HFFc6 (cell line): ENCODE data around the gene TMEM41A. TPM values are rescaled to one million over a fixed set of nuclear protein-coding genes. Genes with fewer than 3 reads are reported as not detected.

Source experiments
- DNase-seq: peaks from one replicate; pipeline ENCODE4 v3.0.0-alpha.2; 2018
- H3K27ac Mint-ChIP-seq: 2 replicates; pipeline ENCODE4 v1.8.0; 2020; ENCODE audit warnings: mild to moderate bottlenecking, mixed read lengths
- H3K27me3 Mint-ChIP-seq: 2 replicates; pipeline ENCODE4 v1.8.0; 2021; ENCODE audit warnings: mild to moderate bottlenecking, moderate library complexity, mixed read lengths; ENCODE audit not compliant: insufficient read depth
- H3K36me3 Mint-ChIP-seq: 2 replicates; pipeline ENCODE4 v1.8.0; 2021; ENCODE audit warnings: low read depth, mixed read lengths
- H3K4me1 Mint-ChIP-seq: 2 replicates; pipeline ENCODE4 v1.8.0; 2020; ENCODE audit warnings: low read depth, mixed read lengths
- H3K4me3 Mint-ChIP-seq: 2 replicates; pipeline ENCODE4 v1.8.0; 2020; ENCODE audit warnings: mild to moderate bottlenecking, moderate library complexity, mixed read lengths
- H3K9me3 Mint-ChIP-seq: 2 replicates; pipeline ENCODE4 v1.8.0; 2020; ENCODE audit warnings: mild to moderate bottlenecking, mixed read lengths
- CTCF ChIP-seq: fragments of 200-600 bp; sonication (generic); IDR thresholded peaks from 2 replicates; pipeline ENCODE4 v1.5.0; 2021; ENCODE audit warnings: antibody characterized with exemption, mild to moderate bottlenecking
- total RNA-seq, 6 experiments: library from RNA; stranded (reverse); fragmentation: NEBNext Ultra II Directional; extraction: Animal tissue kit (Norgen Biotek cat#: 25700); gene quantifications; 2 replicates in 1 of 6; 3 replicates in 5 of 6; pipeline ENCODE4 v1.2.3, GENCODE V29; 2021

The TMEM41A gene
- total RNA-seq, 6 experiments from 2014 or later: 13.2 to 16.7 (median 15.1) TPM

- no peak for DNase-seq
- no peaks in the 10 kb centered on the region for H3K4me1 Mint-ChIP-seq
- no peaks in the 10 kb centered on the region; the same call in 1 of the 2 replicates for H3K27me3 Mint-ChIP-seq
- H3K9me3 Mint-ChIP-seq: no peaks in the 10 kb centered on the region
- H3K36me3 Mint-ChIP-seq: no peaks in the 10 kb centered on the region; the same call in 1 of the 2 replicates
- H3K27ac Mint-ChIP-seq: no peak overlapping the region
- H3K4me3 Mint-ChIP-seq: no peak overlapping the region
- no peak for TF ChIP-seq CTCF
Observed at GRCh38 chr3:185439745-185440466, 58.9 kb downstream of the TMEM41A start.

Other genes with a start within 250 kb of the TMEM41A start
- gene EHHADH, start 245.0 kb downstream of the TMEM41A start, total RNA-seq: 1 to 10 TPM; 4.2 to 7.4 (median 6.4) TPM
- 10 to 100 TPM; 20.9 to 28.4 (median 25.1) TPM for gene MAP3K13, start 135.9 kb downstream of the TMEM41A start, total RNA-seq
- gene LIPH, start 53.6 kb upstream of the TMEM41A start, total RNA-seq: 1 to 10 TPM in 1 of 6 experiments, under 1 TPM in 5; 0.10 to 1.6 (median 0.26) TPM
- 10 to 100 TPM; 38.6 to 47.0 (median 42.7) TPM for gene SENP2, start 87.3 kb upstream of the TMEM41A start, total RNA-seq